GM12878 (cell line): ENCODE measurements around the gene TREML2. TPM values are rescaled to one million over a fixed set of nuclear protein-coding genes. Genes with fewer than 3 reads are reported as not detected.

Source experiments
- BMI1 ChIP-seq: fragments of 450-650 bp; IDR thresholded peaks from 2 replicates; pipeline ENCODE4 v1.6.1; 2016; ENCODE audit warnings: mild to moderate bottlenecking, moderate library complexity, borderline replicate concordance
- CREB1 ChIP-seq: IDR thresholded peaks from 2 replicates; pipeline ENCODE4 v1.6.1; 2012; ENCODE audit warnings: low read depth, mild to moderate bottlenecking, inconsistent platforms
- HDAC6 ChIP-seq: fragments of 200-600 bp; sonication (generic); IDR thresholded peaks from one replicate; pipeline ENCODE4 v1.8.0; 2017; ENCODE audit warnings: antibody characterized with exemption; ENCODE audit not compliant: unreplicated experiment
- IKZF1 ChIP-seq: fragments of 450-650 bp; conservative IDR thresholded peaks from 2 replicates; pipeline ENCODE4 v1.6.1; 2017; ENCODE audit warnings: antibody characterized with exemption, mild to moderate bottlenecking
- IKZF2 ChIP-seq, 2 experiments: fragments of 450-650 bp; IDR thresholded peaks; 2 replicates each; pipeline ENCODE4 v1.6.1; 2017; ENCODE audit warnings: mild to moderate bottlenecking in 2 of 2, moderate library complexity in 2 of 2
- RB1 ChIP-seq: fragments of 450-650 bp; formaldehyde crosslinking; IDR thresholded peaks from 2 replicates; pipeline ENCODE4 v1.6.1; 2017; ENCODE audit warnings: mild to moderate bottlenecking, borderline replicate concordance
- RUNX3 ChIP-seq: IDR thresholded peaks from 2 replicates; pipeline ENCODE4 v1.6.1; 2012; ENCODE audit warnings: low read length, inconsistent platforms
- SPI1 ChIP-seq: IDR thresholded peaks from 2 replicates; pipeline ENCODE4 v1.6.1; 2011; ENCODE audit warnings: low read depth, mild to moderate bottlenecking, low read length, moderate library complexity, borderline replicate concordance; ENCODE audit not compliant: insufficient read depth
- SRF ChIP-seq, 2 experiments: IDR thresholded peaks; 2 replicates each; pipeline ENCODE4 v1.6.1; 2011; ENCODE audit warnings: low read depth in 2 of 2, low read length in 2 of 2, mild to moderate bottlenecking in 1 of 2, moderate library complexity in 1 of 2
- TBL1XR1 ChIP-seq: IDR thresholded peaks from 2 replicates; pipeline ENCODE4 v1.6.1; 2012; ENCODE audit warnings: low read depth, low read length, improper control_type of control experiment
- polyA plus RNA-seq, 11 experiments: library from polyadenylated mRNA; depleted of rRNA in 4 of 11; unstranded in 6 of 11; stranded (reverse) in 5 of 11; fragments of >200 nt; fragmentation: Nextera tagmentation in 4 of 11; fragmentation: Illumina TruSeq in 1 of 11; extraction: Ambion mirVana in 4 of 11; extraction: Trizol in 1 of 11; gene quantifications; 1 replicate in 1 of 11; 2 replicates in 10 of 11; pipeline versions ENCODE4 v1.2.1 to v1.2.3, GENCODE V29; 2011 to 2016; ENCODE audit warnings: inconsistent platforms in 2 of 11, missing spikeins in 2 of 11, low read depth in 1 of 11
- total RNA-seq, 4 experiments: library from RNA; depleted of rRNA in 3 of 4; stranded (reverse); fragments of >200 nt in 3 of 4; fragmentation: Illumina TruSeq in 1 of 4; extraction: Trizol in 1 of 4; gene quantifications; 2 replicates each; pipeline versions ENCODE4 v1.2.1 to v1.2.3, GENCODE V29; 2013 to 2021
- TF ChIP-seq, protein P1 (sequence below): fragments of 450-650 bp; IDR thresholded peaks from 2 replicates; pipeline ENCODE4 v1.6.1; 2017; ENCODE audit warnings: mild to moderate bottlenecking, moderate library complexity
- TF ChIP-seq, protein P2 (sequence below): fragments of 450-650 bp; IDR thresholded peaks from 2 replicates; pipeline ENCODE4 v1.6.1; 2017; ENCODE audit warnings: mild to moderate bottlenecking, moderate library complexity
- TF ChIP-seq, protein P3 (sequence below): fragments of 450-650 bp; IDR thresholded peaks from 2 replicates; pipeline ENCODE4 v1.6.1; 2016; ENCODE audit warnings: mild to moderate bottlenecking, moderate library complexity, borderline replicate concordance

TREML2 gene
- total and polyA plus RNA-seq, 10 of the 15 experiments (the other 5 are each of a cell fraction or from before 2014, with no cell fraction given): 0.49 to 9.1 (median 7.3) TPM

DNA sequence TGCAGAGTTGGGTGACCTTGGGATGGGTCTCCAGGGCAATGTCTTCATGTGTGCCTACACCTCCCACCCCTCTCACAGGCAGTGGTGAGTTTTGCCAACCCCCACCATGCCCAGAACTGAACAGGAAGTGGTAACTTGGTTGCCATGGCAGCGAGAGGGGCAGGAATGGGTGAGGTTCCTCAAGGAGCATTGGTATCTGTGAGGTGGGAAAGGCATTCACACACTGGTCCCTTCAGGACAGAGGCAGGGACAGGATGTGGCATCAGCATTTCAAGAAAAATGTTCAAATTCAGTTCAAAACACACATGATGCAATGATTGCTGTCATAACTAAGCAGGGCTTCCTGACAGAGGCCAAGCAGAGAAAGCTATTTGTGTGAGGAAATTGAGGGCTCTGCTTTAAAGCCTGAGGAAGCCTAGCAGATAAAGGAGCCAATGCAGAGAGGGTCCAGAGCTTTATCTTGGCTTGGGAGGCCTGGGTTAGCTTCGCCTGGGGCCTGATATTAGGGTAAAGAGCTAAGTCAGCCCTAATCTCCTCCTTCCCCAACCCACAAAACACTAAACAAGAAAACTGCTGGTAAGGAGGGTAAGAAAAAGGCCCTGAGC, 551 bp downstream of the TREML2 start (continued):
- TF ChIP-seq, protein P1, sequence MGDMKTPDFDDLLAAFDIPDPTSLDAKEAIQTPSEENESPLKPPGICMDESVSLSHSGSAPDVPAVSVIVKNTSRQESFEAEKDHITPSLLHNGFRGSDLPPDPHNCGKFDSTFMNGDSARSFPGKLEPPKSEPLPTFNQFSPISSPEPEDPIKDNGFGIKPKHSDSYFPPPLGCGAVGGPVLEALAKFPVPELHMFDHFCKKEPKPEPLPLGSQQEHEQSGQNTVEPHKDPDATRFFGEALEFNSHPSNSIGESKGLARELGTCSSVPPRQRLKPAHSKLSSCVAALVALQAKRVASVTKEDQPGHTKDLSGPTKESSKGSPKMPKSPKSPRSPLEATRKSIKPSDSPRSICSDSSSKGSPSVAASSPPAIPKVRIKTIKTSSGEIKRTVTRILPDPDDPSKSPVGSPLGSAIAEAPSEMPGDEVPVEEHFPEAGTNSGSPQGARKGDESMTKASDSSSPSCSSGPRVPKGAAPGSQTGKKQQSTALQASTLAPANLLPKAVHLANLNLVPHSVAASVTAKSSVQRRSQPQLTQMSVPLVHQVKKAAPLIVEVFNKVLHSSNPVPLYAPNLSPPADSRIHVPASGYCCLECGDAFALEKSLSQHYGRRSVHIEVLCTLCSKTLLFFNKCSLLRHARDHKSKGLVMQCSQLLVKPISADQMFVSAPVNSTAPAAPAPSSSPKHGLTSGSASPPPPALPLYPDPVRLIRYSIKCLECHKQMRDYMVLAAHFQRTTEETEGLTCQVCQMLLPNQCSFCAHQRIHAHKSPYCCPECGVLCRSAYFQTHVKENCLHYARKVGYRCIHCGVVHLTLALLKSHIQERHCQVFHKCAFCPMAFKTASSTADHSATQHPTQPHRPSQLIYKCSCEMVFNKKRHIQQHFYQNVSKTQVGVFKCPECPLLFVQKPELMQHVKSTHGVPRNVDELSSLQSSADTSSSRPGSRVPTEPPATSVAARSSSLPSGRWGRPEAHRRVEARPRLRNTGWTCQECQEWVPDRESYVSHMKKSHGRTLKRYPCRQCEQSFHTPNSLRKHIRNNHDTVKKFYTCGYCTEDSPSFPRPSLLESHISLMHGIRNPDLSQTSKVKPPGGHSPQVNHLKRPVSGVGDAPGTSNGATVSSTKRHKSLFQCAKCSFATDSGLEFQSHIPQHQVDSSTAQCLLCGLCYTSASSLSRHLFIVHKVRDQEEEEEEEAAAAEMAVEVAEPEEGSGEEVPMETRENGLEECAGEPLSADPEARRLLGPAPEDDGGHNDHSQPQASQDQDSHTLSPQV: no peak
- TF ChIP-seq SPI1: peak; percentile 45; the same call in 1 of the 2 replicates
- TF ChIP-seq RB1: 0 out of 2 replicates have a peak, but pooled peaks have one; percentile 49
- peak; percentile 91 for TF ChIP-seq BMI1
- TF ChIP-seq SRF (IDR thresholded peaks at IDR 0.05; ENCODE audit: low read depth in 2 of 2, low read length in 2 of 2): 0 out of 4 replicates have a peak, but pooled peaks of 1 of the 2 experiments have one; percentile 38
- TF ChIP-seq CREB1: peak; percentile 65; the same call in 1 of the 2 replicates
- peak; percentile 2; the same call in 1 of the 2 replicates for TF ChIP-seq IKZF1
- TF ChIP-seq RUNX3: peak; percentile 49; the same call in 1 of the 2 replicates
- peak in 1 of 2 experiments; percentile 26; a peak in 2 of 4 replicates for TF ChIP-seq IKZF2 (IDR thresholded peaks at IDR 0.05)
- TF ChIP-seq HDAC6: no peak
- TF ChIP-seq, protein P2, sequence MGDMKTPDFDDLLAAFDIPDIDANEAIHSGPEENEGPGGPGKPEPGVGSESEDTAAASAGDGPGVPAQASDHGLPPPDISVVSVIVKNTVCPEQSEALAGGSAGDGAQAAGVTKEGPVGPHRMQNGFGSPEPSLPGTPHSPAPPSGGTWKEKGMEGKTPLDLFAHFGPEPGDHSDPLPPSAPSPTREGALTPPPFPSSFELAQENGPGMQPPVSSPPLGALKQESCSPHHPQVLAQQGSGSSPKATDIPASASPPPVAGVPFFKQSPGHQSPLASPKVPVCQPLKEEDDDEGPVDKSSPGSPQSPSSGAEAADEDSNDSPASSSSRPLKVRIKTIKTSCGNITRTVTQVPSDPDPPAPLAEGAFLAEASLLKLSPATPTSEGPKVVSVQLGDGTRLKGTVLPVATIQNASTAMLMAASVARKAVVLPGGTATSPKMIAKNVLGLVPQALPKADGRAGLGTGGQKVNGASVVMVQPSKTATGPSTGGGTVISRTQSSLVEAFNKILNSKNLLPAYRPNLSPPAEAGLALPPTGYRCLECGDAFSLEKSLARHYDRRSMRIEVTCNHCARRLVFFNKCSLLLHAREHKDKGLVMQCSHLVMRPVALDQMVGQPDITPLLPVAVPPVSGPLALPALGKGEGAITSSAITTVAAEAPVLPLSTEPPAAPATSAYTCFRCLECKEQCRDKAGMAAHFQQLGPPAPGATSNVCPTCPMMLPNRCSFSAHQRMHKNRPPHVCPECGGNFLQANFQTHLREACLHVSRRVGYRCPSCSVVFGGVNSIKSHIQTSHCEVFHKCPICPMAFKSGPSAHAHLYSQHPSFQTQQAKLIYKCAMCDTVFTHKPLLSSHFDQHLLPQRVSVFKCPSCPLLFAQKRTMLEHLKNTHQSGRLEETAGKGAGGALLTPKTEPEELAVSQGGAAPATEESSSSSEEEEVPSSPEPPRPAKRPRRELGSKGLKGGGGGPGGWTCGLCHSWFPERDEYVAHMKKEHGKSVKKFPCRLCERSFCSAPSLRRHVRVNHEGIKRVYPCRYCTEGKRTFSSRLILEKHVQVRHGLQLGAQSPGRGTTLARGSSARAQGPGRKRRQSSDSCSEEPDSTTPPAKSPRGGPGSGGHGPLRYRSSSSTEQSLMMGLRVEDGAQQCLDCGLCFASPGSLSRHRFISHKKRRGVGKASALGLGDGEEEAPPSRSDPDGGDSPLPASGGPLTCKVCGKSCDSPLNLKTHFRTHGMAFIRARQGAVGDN: peak; percentile 49; the same call in 1 of the 2 replicates
- TF ChIP-seq TBL1XR1: no peak
- TF ChIP-seq, protein P3, sequence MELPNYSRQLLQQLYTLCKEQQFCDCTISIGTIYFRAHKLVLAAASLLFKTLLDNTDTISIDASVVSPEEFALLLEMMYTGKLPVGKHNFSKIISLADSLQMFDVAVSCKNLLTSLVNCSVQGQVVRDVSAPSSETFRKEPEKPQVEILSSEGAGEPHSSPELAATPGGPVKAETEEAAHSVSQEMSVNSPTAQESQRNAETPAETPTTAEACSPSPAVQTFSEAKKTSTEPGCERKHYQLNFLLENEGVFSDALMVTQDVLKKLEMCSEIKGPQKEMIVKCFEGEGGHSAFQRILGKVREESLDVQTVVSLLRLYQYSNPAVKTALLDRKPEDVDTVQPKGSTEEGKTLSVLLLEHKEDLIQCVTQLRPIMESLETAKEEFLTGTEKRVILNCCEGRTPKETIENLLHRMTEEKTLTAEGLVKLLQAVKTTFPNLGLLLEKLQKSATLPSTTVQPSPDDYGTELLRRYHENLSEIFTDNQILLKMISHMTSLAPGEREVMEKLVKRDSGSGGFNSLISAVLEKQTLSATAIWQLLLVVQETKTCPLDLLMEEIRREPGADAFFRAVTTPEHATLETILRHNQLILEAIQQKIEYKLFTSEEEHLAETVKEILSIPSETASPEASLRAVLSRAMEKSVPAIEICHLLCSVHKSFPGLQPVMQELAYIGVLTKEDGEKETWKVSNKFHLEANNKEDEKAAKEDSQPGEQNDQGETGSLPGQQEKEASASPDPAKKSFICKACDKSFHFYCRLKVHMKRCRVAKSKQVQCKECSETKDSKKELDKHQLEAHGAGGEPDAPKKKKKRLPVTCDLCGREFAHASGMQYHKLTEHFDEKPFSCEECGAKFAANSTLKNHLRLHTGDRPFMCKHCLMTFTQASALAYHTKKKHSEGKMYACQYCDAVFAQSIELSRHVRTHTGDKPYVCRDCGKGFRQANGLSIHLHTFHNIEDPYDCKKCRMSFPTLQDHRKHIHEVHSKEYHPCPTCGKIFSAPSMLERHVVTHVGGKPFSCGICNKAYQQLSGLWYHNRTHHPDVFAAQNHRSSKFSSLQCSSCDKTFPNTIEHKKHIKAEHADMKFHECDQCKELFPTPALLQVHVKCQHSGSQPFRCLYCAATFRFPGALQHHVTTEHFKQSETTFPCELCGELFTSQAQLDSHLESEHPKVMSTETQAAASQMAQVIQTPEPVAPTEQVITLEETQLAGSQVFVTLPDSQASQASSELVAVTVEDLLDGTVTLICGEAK: peak; percentile 63; the same call in 1 of the 2 replicates
